H1 (cell line): Measurements from ENCODE around the gene ASTL. TPM values are rescaled to one million over a fixed set of nuclear protein-coding genes. Genes with fewer than 3 reads are reported as not detected.

Source experiments
- RNF2 ChIP-seq: fragments of 200-900, 300-1000 bp; sonication (generic); IDR thresholded peaks from 2 replicates; pipeline ENCODE4 v1.7.1; 2016; ENCODE audit warnings: borderline replicate concordance, low read depth, mild to moderate bottlenecking, antibody characterized with exemption, low read length; ENCODE audit not compliant: poor library complexity, severe bottlenecking; ENCODE audit errors: missing control alignments
- polyA plus RNA-seq, 7 experiments: library from polyadenylated mRNA; depleted of rRNA in 3 of 7; stranded (reverse) in 5 of 7; unstranded in 2 of 7; fragments of >200 nt in 5 of 7; fragments of 200-250 nt in 2 of 7; gene quantifications; 1 replicate in 5 of 7; 2 replicates in 1 of 7; 4 replicates in 1 of 7; pipeline versions ENCODE4 v1.2.1 to v1.2.3, GENCODE V29; 2011 to 2013; ENCODE audit warnings: missing spikeins in 2 of 7, mixed read lengths in 2 of 7
- total RNA-seq: library from RNA; stranded (reverse); fragmentation: NEBNext Ultra II Directional; extraction: Animal tissue kit (Norgen Biotek cat#: 25700); gene quantifications from 2 replicates; pipeline ENCODE4 v1.2.1, GENCODE V29; 2021
- TF ChIP-seq, protein P1 (sequence below): IDR thresholded peaks from 2 replicates; pipeline ENCODE4 v1.6.1; 2011; ENCODE audit warnings: low read depth, mild to moderate bottlenecking, low read length; ENCODE audit not compliant: insufficient read depth

ASTL gene
- total and polyA plus RNA-seq, 2 of the 8 experiments (the other 6 are each of a cell fraction or from before 2014, with no cell fraction given) = 0.60 to 1.4 TPM

DNA sequence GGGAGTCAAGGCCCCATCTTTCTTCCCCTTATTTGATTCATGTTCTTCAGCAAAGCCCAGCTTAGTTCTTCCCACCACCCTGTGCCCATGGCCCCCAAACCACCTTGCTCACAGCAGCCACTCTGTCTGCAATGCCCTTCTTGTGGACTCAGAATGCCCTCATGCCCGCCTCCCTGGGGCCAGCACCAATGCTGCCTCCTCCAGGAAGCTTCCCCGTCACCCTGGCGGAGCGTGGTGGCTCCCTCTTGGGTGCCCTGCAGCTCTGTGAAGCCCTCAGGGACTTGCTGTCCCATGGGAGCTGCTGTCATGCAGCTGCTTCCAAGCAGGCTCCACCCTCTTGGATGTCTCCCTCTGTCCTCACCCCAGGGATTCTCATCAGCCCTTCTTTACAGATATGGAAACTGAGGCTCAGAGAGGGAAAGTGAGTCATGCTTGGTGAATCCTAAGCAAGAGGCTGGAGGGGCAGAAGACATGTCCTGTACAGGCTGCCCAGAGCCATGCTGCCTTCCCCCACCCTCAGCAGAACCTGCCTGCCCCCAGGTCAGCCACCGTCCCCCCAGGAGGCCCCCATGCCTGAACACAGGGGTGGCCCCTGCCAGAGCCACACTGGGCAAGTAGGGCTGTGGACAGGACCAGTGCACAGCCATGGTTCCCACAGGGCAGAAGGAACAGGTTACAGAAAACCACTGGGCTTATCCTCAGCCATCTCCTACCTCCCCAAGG lies 18.8 kb upstream of the ASTL start (continued):
- TF ChIP-seq RNF2 = no peak
- TF ChIP-seq, protein P1, sequence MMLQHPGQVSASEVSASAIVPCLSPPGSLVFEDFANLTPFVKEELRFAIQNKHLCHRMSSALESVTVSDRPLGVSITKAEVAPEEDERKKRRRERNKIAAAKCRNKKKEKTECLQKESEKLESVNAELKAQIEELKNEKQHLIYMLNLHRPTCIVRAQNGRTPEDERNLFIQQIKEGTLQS = no peak
